NCI-H2196 treated with DMSO at 0.1 percent for 48 hours (cell line): ENCODE data around the gene TOMM22.

Experiments used
- DNase-seq: peaks from one replicate; lab custom pipeline; 2025; ENCODE audit not compliant: unreplicated experiment; lab: John Stamatoyannopoulos, UW

Gene TOMM22

DNA sequence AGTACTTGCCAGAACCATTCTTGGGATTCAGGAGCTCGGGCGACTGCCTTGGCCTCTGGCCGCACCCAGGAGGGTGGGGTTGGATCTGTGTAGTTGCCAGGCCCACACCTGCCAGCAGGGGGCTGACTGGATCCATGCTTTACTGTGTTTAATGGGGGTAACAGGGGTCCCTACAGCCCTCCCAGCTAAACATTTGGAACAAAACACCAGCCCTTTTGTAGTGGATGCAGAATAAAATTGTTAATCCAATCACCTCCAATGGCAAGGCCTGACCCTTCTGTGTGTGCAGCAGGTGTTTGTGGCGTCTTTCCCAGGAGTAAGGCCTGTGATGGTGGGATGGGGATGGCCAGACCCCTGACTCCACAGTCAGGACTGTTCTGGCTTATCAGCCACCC is 51.6 kb downstream of the TOMM22 start:
- DNase-seq, result no peak

DNA sequence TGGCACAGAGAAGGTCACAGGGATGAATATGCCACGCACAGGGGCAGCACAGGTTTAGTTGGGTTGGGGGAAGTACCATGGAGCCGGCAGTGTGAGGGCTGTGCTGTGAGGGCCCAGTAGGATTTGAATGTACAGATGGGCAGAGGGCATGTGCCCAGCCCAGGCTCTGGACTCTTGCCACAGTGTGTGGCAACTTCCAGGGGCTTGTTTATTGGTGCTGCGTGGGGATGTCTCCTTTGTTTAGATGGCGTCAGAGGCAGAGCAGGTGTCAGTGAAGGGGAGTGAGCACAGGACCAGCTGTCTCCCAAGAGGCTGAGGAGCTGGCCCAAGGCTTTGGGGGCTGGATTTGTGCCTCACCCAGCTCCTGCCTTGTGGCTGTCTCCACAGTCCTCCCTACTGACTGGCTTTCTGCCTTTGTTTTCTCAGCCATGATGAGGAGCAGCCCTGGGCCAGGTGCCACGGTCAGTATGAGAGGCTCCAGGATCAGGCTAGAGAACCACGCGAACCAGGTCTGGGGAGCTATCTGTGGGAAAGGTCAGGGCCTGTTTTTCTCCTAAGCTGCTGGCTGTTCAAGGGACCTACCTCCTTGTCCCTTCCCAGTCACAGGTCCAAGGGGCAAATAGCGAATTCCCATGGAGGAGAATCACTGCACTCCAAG is 52.1 kb downstream of the TOMM22 start:
- DNase-seq, result peak; percentile 61

DNA sequence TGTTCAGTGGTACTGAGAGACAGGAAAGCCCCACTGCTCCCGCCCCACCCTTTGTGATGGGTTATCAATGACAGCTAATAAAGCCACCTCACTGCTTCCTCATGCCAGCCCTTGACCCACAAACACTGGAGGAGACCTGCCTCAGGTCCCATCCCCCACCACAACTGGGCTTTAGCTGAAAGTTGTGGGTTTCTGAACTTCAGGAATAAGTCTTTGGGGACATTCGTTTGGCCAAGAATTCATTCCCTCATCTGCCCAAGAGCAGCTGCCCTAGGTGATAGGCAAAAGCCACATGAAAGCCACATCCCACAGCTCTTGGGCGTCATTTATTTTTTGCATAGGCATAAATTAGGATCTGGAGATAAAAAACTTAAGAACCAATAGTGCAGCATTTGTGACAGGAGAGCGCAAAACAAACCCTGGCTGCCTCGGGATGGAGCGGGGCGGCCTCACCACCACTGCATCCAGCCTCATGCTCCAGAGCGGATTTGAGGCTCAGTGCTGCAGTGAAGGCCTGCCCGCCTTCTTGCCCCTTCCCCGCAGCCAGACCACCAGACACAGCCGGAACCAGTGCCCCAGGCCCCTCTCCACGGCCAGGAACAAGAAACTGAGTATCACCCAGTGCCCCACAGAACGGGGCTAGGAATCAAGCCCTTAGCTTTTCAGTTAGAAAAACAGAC is 52.8 kb downstream of the TOMM22 start:
- DNase-seq, result no peak
